Activated T-helper 9 cell treated with anti-CD3 and anti-CD28 coated beads, Interleukin-2, amount 50 U/mL, for 16 hours (primary cell): ENCODE measurements around the gene RGS9BP.
"Not testable (repeated sequence)": the region's sequence is repeated elsewhere in the genome, so short reads cannot be mapped to it uniquely, and the experiment has no call there.

Source experiments
- DNase-seq: peaks from one replicate; pipeline ENCODE4 v3.0.0-alpha.2; 2020; ENCODE audit warnings: low read depth

The RGS9BP gene

GRCh38 chr19:32695506-32695905 is 19.9 kb downstream of the RGS9BP start:
- not testable (repeated sequence) for DNase-seq

- DNase-seq: not testable (repeated sequence)
Measured at GRCh38 chr19:32696771-32697170, 21.1 kb downstream of the RGS9BP start.

- not testable (repeated sequence) for DNase-seq
Measured at GRCh38 chr19:32700129-32700528, 24.5 kb downstream of the RGS9BP start.

GRCh38 chr19:32702010-32702409 is 26.4 kb downstream of the RGS9BP start:
- DNase-seq: no peak

GRCh38 chr19:32704006-32704405 is 28.4 kb downstream of the RGS9BP start:
- DNase-seq: not testable (repeated sequence)

- DNase-seq: no peak
Measured at GRCh38 chr19:32708457-32708856, 32.8 kb downstream of the RGS9BP start.

GRCh38 chr19:32709032-32709431 is 33.4 kb downstream of the RGS9BP start:
- no peak for DNase-seq

- DNase-seq: no peak
Measured at GRCh38 chr19:32711747-32712146, 36.1 kb downstream of the RGS9BP start.

- DNase-seq: not testable (repeated sequence)
Measured at GRCh38 chr19:32716203-32716602, 40.6 kb downstream of the RGS9BP start.

GRCh38 chr19:32717496-32717895 is 41.8 kb downstream of the RGS9BP start:
- no peak for DNase-seq

GRCh38 chr19:32718286-32718685 is 42.6 kb downstream of the RGS9BP start:
- DNase-seq: no peak

- no peak for DNase-seq
Measured at GRCh38 chr19:32719611-32720059, 44.0 kb downstream of the RGS9BP start, which contains the start of gene TDRD12. Gene TDRD12, plus strand, starts transcription at chr19:32719767. Its CDS starts 306 bp downstream, at chr19:32720073.

- DNase-seq: no peak
Measured at GRCh38 chr19:32720216-32720935, 44.7 kb downstream of the RGS9BP start.

GRCh38 chr19:32720936-32721250 is 45.2 kb downstream of the RGS9BP start:
- no peak for DNase-seq
